IMR-90 (cell line): Measurements from ENCODE around the gene STXBP6. TPM values are rescaled to one million over a fixed set of nuclear protein-coding genes. Genes with fewer than 3 reads are reported as not detected.

ENCODE experiments used
- ATAC-seq: fragments of 200-7000 bp; cut with Tn5 transposase; 2 replicates; pipeline ENCODE4 v1.9.1; 2020; ENCODE audit warnings: low read depth, mild to moderate bottlenecking, moderate library complexity
- BruUV-seq: library from RNA; stranded (reverse); fragments of 400-500 nt; replicated peaks from 2 replicates; lab custom pipeline; 2021; lab: Mats Ljungman, UMichigan
- CTCF ChIA-PET: fragments of 300-600 bp; formaldehyde crosslinking; extraction: SDS; loops from one replicate; lab custom pipeline; 2021; ENCODE audit warnings: antibody characterized with exemption; lab: Yijun Ruan, JAX
- POLR2A ChIA-PET: fragments of 300-600 bp; sonication (Branson Sonifier 250); formaldehyde crosslinking; loops from one replicate; lab custom pipeline; 2022; ENCODE audit warnings: antibody characterized with exemption; ENCODE audit not compliant: unreplicated experiment; lab: Charles Lee
- DNase-seq: peaks from one replicate; pipeline ENCODE4 v3.0.0; 2013
- H2AFZ ChIP-seq: replicated peaks from 2 replicates; pipeline ENCODE3; 2013; ENCODE audit warnings: low read length, mild to moderate bottlenecking; ENCODE audit not compliant: poor library complexity
- H2AK5ac ChIP-seq: 2 replicates; pipeline ENCODE4 v1.6.1; 2013; ENCODE audit warnings: low read depth, low read length, inconsistent platforms
- H2AK9ac ChIP-seq: replicated peaks from 2 replicates; pipeline ENCODE3; 2013; ENCODE audit warnings: mild to moderate bottlenecking, low read depth, low read length, moderate library complexity; ENCODE audit not compliant: poor library complexity
- H2BK120ac ChIP-seq: 2 replicates; pipeline ENCODE4 v1.6.1; 2013; ENCODE audit warnings: low read depth, low read length, inconsistent platforms
- H2BK15ac ChIP-seq: 3 replicates; pipeline ENCODE4 v1.6.1; 2013; ENCODE audit warnings: low read depth, low read length, inconsistent platforms
- H2BK20ac ChIP-seq: 2 replicates; pipeline ENCODE4 v1.6.1; 2013; ENCODE audit warnings: low read depth, mild to moderate bottlenecking, inconsistent platforms, low read length, moderate library complexity
- H2BK5ac ChIP-seq: 2 replicates; pipeline ENCODE4 v1.6.1; 2013; ENCODE audit warnings: mild to moderate bottlenecking, low read depth, low read length, inconsistent platforms; ENCODE audit not compliant: poor library complexity, severe bottlenecking
- H3K14ac ChIP-seq: replicated peaks from 2 replicates; pipeline ENCODE4 v1.6.1; 2013; ENCODE audit warnings: low read depth, low read length, inconsistent platforms
- H3K18ac ChIP-seq: 2 replicates; pipeline ENCODE4 v1.6.1; 2013; ENCODE audit warnings: low read depth, low read length, control low read depth
- H3K23ac ChIP-seq: 2 replicates; pipeline ENCODE4 v1.6.1; 2013; ENCODE audit warnings: low read depth, low read length, inconsistent platforms
- H3K27ac ChIP-seq: 2 replicates; pipeline ENCODE4 v1.5.1; 2013; ENCODE audit warnings: mild to moderate bottlenecking, control low read depth, low read length; ENCODE audit not compliant: insufficient read depth
- H3K27me3 ChIP-seq: 2 replicates; pipeline ENCODE4 v1.6.1; 2013; ENCODE audit warnings: low read length; ENCODE audit not compliant: control insufficient read depth, insufficient read depth
- H3K36me3 ChIP-seq: 2 replicates; pipeline ENCODE4 v1.6.1; 2013; ENCODE audit warnings: low read length, mixed read lengths; ENCODE audit not compliant: control insufficient read depth, insufficient read depth
- H3K4ac ChIP-seq: 2 replicates; pipeline ENCODE4 v1.6.1; 2013; ENCODE audit warnings: low read depth, low read length, inconsistent platforms
- H3K4me1 ChIP-seq: 2 replicates; pipeline ENCODE4 v1.6.1; 2013; ENCODE audit warnings: low read length, mixed read lengths; ENCODE audit not compliant: control insufficient read depth, insufficient read depth
- H3K4me2 ChIP-seq: 2 replicates; pipeline ENCODE4 v1.6.1; 2013; ENCODE audit warnings: low read depth, mild to moderate bottlenecking, control low read depth, low read length, moderate library complexity
- H3K4me3 ChIP-seq: 2 replicates; pipeline ENCODE4 v1.5.1; 2013; ENCODE audit warnings: low read depth, mild to moderate bottlenecking, control low read depth, low read length, moderate library complexity; ENCODE audit not compliant: insufficient read depth
- H3K56ac ChIP-seq: 2 replicates; pipeline ENCODE4 v1.6.1; 2013; ENCODE audit warnings: low read length, inconsistent platforms; ENCODE audit not compliant: insufficient read depth; ENCODE audit errors: extremely low read depth
- H3K79me1 ChIP-seq, 2 experiments: 2 replicates each; pipeline ENCODE4 v1.6.1; 2013; ENCODE audit warnings: low read length in 2 of 2, inconsistent platforms in 1 of 2, low read depth in 1 of 2
- H3K9ac ChIP-seq: 2 replicates; pipeline ENCODE4 v1.6.1; 2013; ENCODE audit warnings: low read depth, low read length, control low read depth
- H3K9me1 ChIP-seq: 2 replicates; pipeline ENCODE4 v1.6.1; 2013; ENCODE audit warnings: low read length, inconsistent platforms; ENCODE audit not compliant: insufficient read depth
- H3K9me3 ChIP-seq: 2 replicates; pipeline ENCODE4 v1.6.1; 2013; ENCODE audit warnings: low read length; ENCODE audit not compliant: control insufficient read depth, insufficient read depth
- H4K20me1 ChIP-seq: 2 replicates; pipeline ENCODE4 v1.6.1; 2013; ENCODE audit warnings: low read length, inconsistent platforms; ENCODE audit not compliant: insufficient read depth
- H4K5ac ChIP-seq: 2 replicates; pipeline ENCODE4 v1.6.1; 2013; ENCODE audit warnings: mild to moderate bottlenecking, low read depth, low read length, control low read depth
- H4K8ac ChIP-seq, 2 experiments: 2 replicates each; pipeline ENCODE4 v1.6.1; 2013; ENCODE audit warnings: low read depth in 2 of 2, low read length in 2 of 2, control low read depth in 1 of 2, inconsistent platforms in 1 of 2
- H4K91ac ChIP-seq: 2 replicates; pipeline ENCODE4 v1.6.1; 2013; ENCODE audit warnings: low read depth, low read length, inconsistent platforms; ENCODE audit not compliant: insufficient read depth
- BHLHE40 ChIP-seq: fragments of 150-350 bp; IDR thresholded peaks from 2 replicates; pipeline ENCODE4 v1.6.1; 2016; ENCODE audit warnings: mild to moderate bottlenecking, low read depth, low read length
- CEBPB ChIP-seq: IDR thresholded peaks from 2 replicates; pipeline ENCODE4 v1.6.1; 2012; ENCODE audit warnings: low read depth, low read length, improper control_type of control experiment
- CHD1 ChIP-seq: IDR thresholded peaks from 2 replicates; pipeline ENCODE4 v1.6.1; 2012; ENCODE audit warnings: low read depth, low read length, improper control_type of control experiment
- CTCF ChIP-seq: conservative IDR thresholded peaks from 2 replicates; pipeline ENCODE4 v1.5.1; 2012; ENCODE audit warnings: mild to moderate bottlenecking, low read depth, low read length, improper control_type of control experiment
- ELK1 ChIP-seq: fragments of 150-350 bp; IDR thresholded peaks from 2 replicates; pipeline ENCODE4 v1.6.1; 2016; ENCODE audit warnings: low read depth, mild to moderate bottlenecking, low read length, moderate library complexity, borderline replicate concordance
- FOS ChIP-seq: fragments of 150-350 bp; IDR thresholded peaks from 2 replicates; pipeline ENCODE4 v1.6.1; 2016; ENCODE audit warnings: low read depth, low read length
- MAFK ChIP-seq: IDR thresholded peaks from 2 replicates; pipeline ENCODE4 v1.6.1; 2012; ENCODE audit warnings: low read depth, low read length, improper control_type of control experiment
- MAZ ChIP-seq: IDR thresholded peaks from 2 replicates; pipeline ENCODE4 v1.6.1; 2012; ENCODE audit warnings: low read depth, mild to moderate bottlenecking, low read length, improper control_type of control experiment, moderate library complexity, borderline replicate concordance
- MXI1 ChIP-seq: IDR thresholded peaks from 2 replicates; pipeline ENCODE4 v1.6.1; 2012; ENCODE audit warnings: low read depth, mild to moderate bottlenecking, low read length, moderate library complexity, borderline replicate concordance
- NFE2L2 ChIP-seq: fragments of 150-350 bp; IDR thresholded peaks from 2 replicates; pipeline ENCODE4 v1.6.1; 2016; ENCODE audit warnings: low read depth, mild to moderate bottlenecking, low read length
- POLR2A ChIP-seq: IDR thresholded peaks from 2 replicates; pipeline ENCODE4 v1.6.1; 2012; ENCODE audit warnings: mild to moderate bottlenecking, low read depth, low read length
- RAD21 ChIP-seq: IDR thresholded peaks from 2 replicates; pipeline ENCODE4 v1.6.1; 2012; ENCODE audit warnings: low read length, improper control_type of control experiment
- RCOR1 ChIP-seq: IDR thresholded peaks from 2 replicates; pipeline ENCODE4 v1.6.1; 2012; ENCODE audit warnings: mild to moderate bottlenecking, low read length, improper control_type of control experiment; ENCODE audit not compliant: insufficient replicate concordance
- RFX5 ChIP-seq: IDR thresholded peaks from 2 replicates; pipeline ENCODE4 v1.8.0; 2012; ENCODE audit warnings: low read depth, mild to moderate bottlenecking, low read length, moderate library complexity
- SMC3 ChIP-seq: fragments of 150-350 bp; IDR thresholded peaks from 2 replicates; pipeline ENCODE4 v1.6.1; 2016; ENCODE audit warnings: low read depth, mild to moderate bottlenecking, antibody characterized with exemption, low read length, moderate library complexity
- USF2 ChIP-seq: fragments of 150-350 bp; IDR thresholded peaks from 2 replicates; pipeline ENCODE4 v1.6.1; 2017; ENCODE audit warnings: mild to moderate bottlenecking, antibody characterized with exemption, low read length, low read depth
- WGBS, 2 experiments: methylation state at CpG; one replicate each; pipeline versions ENCODE4 v1.1.5 to v1.1.7; 2013; ENCODE audit warnings: missing lambda C conversion rate in 2 of 2; ENCODE audit not compliant: insufficient read length in 1 of 2; ENCODE audit errors: extremely low coverage in 2 of 2; 5-methylcytosine and 5-hydroxymethylcytosine counted together
- dilution Hi-C: fragments of 300-500 bp; cut with HindIII; formaldehyde crosslinking; loops from one replicate; pipeline ENCODE4 v1.14.3; 2018; ENCODE audit warnings: low sequenced_read_pairs; ENCODE audit not compliant: unreplicated experiment
- in situ Hi-C: fragments of 300-500 bp; cut with MboI; formaldehyde crosslinking; loops from 3 replicates; pipeline ENCODE4 v1.14.3; 2019; ENCODE audit warnings: low sequenced_read_pairs, inconsistent platforms, mixed read lengths
- intact Hi-C: fragments of 100-400 bp; cut with micrococcal nuclease; formaldehyde crosslinking; loops from 2 replicates; pipeline ENCODE4 v1.10.0; 2022
- polyA plus RNA-seq, 3 experiments: library from polyadenylated mRNA; depleted of rRNA; stranded (reverse); fragments of >200 nt; gene quantifications; 2 replicates each; pipeline ENCODE4 v1.2.3, GENCODE V29; 2012; ENCODE audit warnings: low replicate concordance in 1 of 3
- total RNA-seq: library from RNA; depleted of rRNA; stranded (reverse); fragments of >200 nt; gene quantifications from 2 replicates; pipeline ENCODE4 v1.2.3, GENCODE V29; 2012

Gene STXBP6
- total and polyA plus RNA-seq, 2 of the 4 experiments (the other 2 are of a cell fraction) = 14.2 to 14.3 TPM

- Histone ChIP-seq H2AFZ (no peak overlapping the region), H3K9ac (no peak overlapping the region), H3K79me1 (no peaks in the 10 kb centered on the region; a peak in 2 of 4 replicates), H2AK5ac (no peak overlapping the region), H2BK20ac (no peak overlapping the region), H3K4me2 (no peak overlapping the region), H2BK15ac (no peak overlapping the region), H3K9me3 (no peaks in the 10 kb centered on the region), H2BK5ac (no peak overlapping the region), H3K4me3 (no peak overlapping the region), H4K8ac (no peak overlapping the region), H3K23ac (no peak overlapping the region), H3K14ac (no peak overlapping the region), H3K27me3 (no peaks in the 10 kb centered on the region), H2AK9ac (no peak overlapping the region), H3K9me1 (no peaks in the 10 kb centered on the region), H3K36me3 (no peaks in the 10 kb centered on the region), H3K4me1 (no peaks in the 10 kb centered on the region), H2BK120ac (no peak overlapping the region), H4K20me1 (no peaks in the 10 kb centered on the region), H3K27ac (no peak overlapping the region), H4K91ac (no peak overlapping the region), H3K18ac (no peak overlapping the region), H3K56ac (no peak overlapping the region), H4K5ac (no peak overlapping the region), H3K4ac (no peak overlapping the region)
- in situ Hi-C loops = loop anchor here (5.0 kb wide), 1 partner anchor 225 kb away; no protein-coding TSS in a partner anchor
- CTCF ChIA-PET = interaction anchor here (1.0 kb wide), 1 partner anchor 308 kb away, joined by 3 read pairs; no protein-coding TSS in a partner anchor
- ATAC-seq = no peak
- dilution Hi-C loops = no loop called here
- WGBS, 2 experiments = no CpG with 5 or more reads among the region's 2 CpGs
- POLR2A ChIA-PET = no interaction called here
- TF ChIP-seq CTCF = no peak
- no peak for TF ChIP-seq RAD21
- no peak for TF ChIP-seq CEBPB
- TF ChIP-seq POLR2A = no peak
- no peak for TF ChIP-seq CHD1
- no peak for TF ChIP-seq RFX5
- no peak for TF ChIP-seq SMC3
- TF ChIP-seq NFE2L2 = no peak
- no peak for TF ChIP-seq ELK1
- TF ChIP-seq RCOR1 = no peak
- no peak for TF ChIP-seq USF2
- no peak for TF ChIP-seq BHLHE40
- TF ChIP-seq MAFK = no peak
- TF ChIP-seq MAZ = no peak
- no peak for TF ChIP-seq MXI1
- TF ChIP-seq FOS = no peak
- intact Hi-C loops = no loop called here
- no TSS peak for BruUV-seq
- DNase-seq = no peak
These were observed 8.0 kb downstream of the STXBP6 start for GRCh38 chr14:25041898-25042297.
